GM23338 (cell line): Measurements from ENCODE around the gene ANKRD44. TPM values are rescaled to one million over a fixed set of nuclear protein-coding genes. Genes with fewer than 3 reads are reported as not detected.

Source experiments
- ATAC-seq: fragments of 200-7000 bp; cut with Tn5 transposase; 3 replicates; pipeline ENCODE4 v1.9.1; 2020
- DNase-seq: peaks from one replicate; pipeline ENCODE4 v3.0.0-alpha.2; 2015; ENCODE audit warnings: low spot score
- H2AFZ ChIP-seq: fragments of 200-600 bp; sonication (generic); 2 replicates; pipeline ENCODE4 v1.8.0; 2016; ENCODE audit warnings: antibody characterized with exemption, mild to moderate bottlenecking, moderate library complexity
- H3F3A ChIP-seq: fragments of 200-600 bp; sonication (generic); replicated peaks from 2 replicates; pipeline ENCODE4 v1.8.0; 2017; ENCODE audit warnings: antibody characterized with exemption, mixed run types, low read depth
- H3K27ac ChIP-seq: fragments of 200-600 bp; sonication (generic); 2 replicates; pipeline ENCODE4 v1.6.1; 2016; ENCODE audit warnings: low read depth
- H3K27me3 ChIP-seq: fragments of 200-600 bp; sonication (generic); 2 replicates; pipeline ENCODE4 v1.8.0; 2016; ENCODE audit warnings: mild to moderate bottlenecking, mixed run types, moderate library complexity; ENCODE audit not compliant: insufficient read depth
- H3K36me3 ChIP-seq: fragments of 200-600 bp; sonication (generic); 2 replicates; pipeline ENCODE4 v1.8.0; 2016; ENCODE audit warnings: mild to moderate bottlenecking; ENCODE audit not compliant: insufficient read depth
- H3K4me1 ChIP-seq: fragments of 200-600 bp; sonication (generic); 2 replicates; pipeline ENCODE4 v1.8.0; 2016; ENCODE audit warnings: mild to moderate bottlenecking, moderate library complexity; ENCODE audit not compliant: insufficient read depth
- H3K4me2 ChIP-seq: fragments of 200-600 bp; sonication (generic); 2 replicates; pipeline ENCODE4 v1.7.1; 2017; ENCODE audit warnings: mixed run types
- H3K4me3 ChIP-seq: fragments of 200-600 bp; sonication (generic); 2 replicates; pipeline ENCODE4 v1.6.1; 2016; ENCODE audit warnings: mixed run types
- H3K79me2 ChIP-seq: fragments of 200-600 bp; sonication (generic); replicated peaks from 2 replicates; pipeline ENCODE4 v1.8.0; 2017; ENCODE audit warnings: mild to moderate bottlenecking; ENCODE audit not compliant: insufficient read depth
- H3K9me2 ChIP-seq: fragments of 200-600 bp; sonication (generic); 2 replicates; pipeline ENCODE4 v1.8.0; 2017; ENCODE audit not compliant: insufficient read depth
- H4K20me1 ChIP-seq: fragments of 200-600 bp; sonication (generic); replicated peaks from 2 replicates; pipeline ENCODE4 v1.8.0; 2017; ENCODE audit warnings: mild to moderate bottlenecking; ENCODE audit not compliant: insufficient read depth
- H3K27ac Mint-ChIP-seq: 2 replicates; pipeline ENCODE4 v1.8.0; 2020; ENCODE audit warnings: inconsistent platforms, mild to moderate bottlenecking, moderate library complexity, mixed read lengths
- H3K27me3 Mint-ChIP-seq: 3 replicates; pipeline ENCODE4 v1.8.0; 2022; ENCODE audit warnings: low read depth, mild to moderate bottlenecking, moderate library complexity, mixed read lengths, inconsistent platforms; ENCODE audit not compliant: insufficient read depth, poor library complexity
- H3K36me3 Mint-ChIP-seq: 3 replicates; pipeline ENCODE4 v1.8.0; 2021; ENCODE audit warnings: low read depth, mild to moderate bottlenecking, inconsistent platforms, moderate library complexity, mixed read lengths
- H3K4me1 Mint-ChIP-seq: 3 replicates; pipeline ENCODE4 v1.8.0; 2020; ENCODE audit warnings: mild to moderate bottlenecking, inconsistent platforms, mixed read lengths
- H3K4me3 Mint-ChIP-seq: 3 replicates; pipeline ENCODE4 v1.8.0; 2021; ENCODE audit warnings: moderate library complexity, mild to moderate bottlenecking, inconsistent platforms, mixed read lengths
- H3K9me3 Mint-ChIP-seq: 3 replicates; pipeline ENCODE4 v1.8.0; 2020; ENCODE audit warnings: moderate library complexity, mild to moderate bottlenecking, inconsistent platforms, mixed read lengths
- CREB1 ChIP-seq: fragments of 250-450 bp; sonication (Bioruptor Pico); IDR thresholded peaks from 2 replicates; pipeline ENCODE4 v1.5.0; 2020; ENCODE audit warnings: low read depth, mild to moderate bottlenecking, moderate library complexity
- NANOG ChIP-seq: IDR thresholded peaks from 2 replicates; pipeline ENCODE4 v1.6.1; 2016; ENCODE audit warnings: antibody characterized with exemption, borderline replicate concordance
- POLR2AphosphoS5 ChIP-seq: IDR thresholded peaks from 2 replicates; pipeline ENCODE4 v1.6.1; 2016; ENCODE audit warnings: antibody characterized with exemption, low read depth
- ZNF114 ChIP-seq: fragments of 250-450 bp; sonication (Bioruptor Pico); IDR thresholded peaks from 2 replicates; pipeline ENCODE4 v1.5.0; 2020; ENCODE audit warnings: mild to moderate bottlenecking, moderate library complexity
- ZNF331 ChIP-seq: fragments of 250-450 bp; sonication (Bioruptor Pico); IDR thresholded peaks from 2 replicates; pipeline ENCODE4 v1.5.0; 2020; ENCODE audit warnings: low read depth, mild to moderate bottlenecking, moderate library complexity
- polyA plus RNA-seq: library from polyadenylated mRNA; unstranded; fragments of >200 nt; fragmentation: Nextera tagmentation; extraction: Ambion mirVana; gene quantifications from 2 replicates; pipeline ENCODE4 v1.2.1, GENCODE V29; 2016
- total RNA-seq: library from RNA; depleted of rRNA; stranded (reverse); fragments of >200 nt; shearing (Covaris generic); gene quantifications from 2 replicates; pipeline ENCODE4 v1.2.3, GENCODE V29; 2014
- TF ChIP-seq, protein P1 (sequence below), 2 experiments: fragments of 200-600 bp in 1 of 2; sonication (generic) in 1 of 2; conservative IDR thresholded peaks; 2 replicates each; pipeline versions ENCODE4 v1.5.1 to v1.6.1; 2016 to 2017; ENCODE audit warnings: antibody characterized with exemption in 2 of 2, low read depth in 2 of 2, mild to moderate bottlenecking in 2 of 2, moderate library complexity in 1 of 2
- TF ChIP-seq, protein P2 (sequence below): fragments of 250-450 bp; sonication (Bioruptor Pico); IDR thresholded peaks from 2 replicates; pipeline ENCODE4 v1.5.0; 2020; ENCODE audit warnings: mild to moderate bottlenecking, moderate library complexity

ANKRD44 gene
- total and polyA plus RNA-seq, 2 experiments from 2014 or later = 0.44 to 0.56 TPM

DNA sequence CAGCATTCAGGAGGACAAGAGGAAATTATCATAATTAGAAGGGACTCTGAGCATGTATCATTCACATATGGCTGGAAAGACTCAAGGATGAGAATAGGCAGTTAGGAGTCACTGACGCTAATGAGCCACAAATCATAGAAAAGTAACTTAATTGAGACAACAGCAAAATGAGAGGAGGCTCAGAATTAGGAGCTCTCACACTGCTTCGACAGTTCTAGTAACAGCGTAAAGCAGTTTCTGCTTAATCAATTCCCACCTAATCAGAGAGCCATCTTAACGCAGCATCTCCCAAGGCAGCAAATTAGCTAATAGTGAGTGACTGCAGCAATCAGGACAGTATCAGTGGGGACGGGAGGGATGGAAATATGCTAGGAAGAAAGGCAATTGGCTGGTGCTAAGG is 32.8 kb downstream of the ANKRD44 start:
- no peak overlapping the region for H3K4me3 Mint-ChIP-seq
- no peaks in the 10 kb centered on the region for H3K36me3 ChIP-seq
- no peak overlapping the region for H3K4me2 ChIP-seq
- ATAC-seq (no peak), DNase-seq (no peak)
- no peaks in the 10 kb centered on the region for H3K79me2 ChIP-seq
- no peaks in the 10 kb centered on the region for H3F3A ChIP-seq
- H4K20me1 ChIP-seq = no peaks in the 10 kb centered on the region
- H2AFZ ChIP-seq = no peak overlapping the region; the same call in 1 of the 2 replicates
- peaks cover 3% of the 10 kb centered on the region for H3K27me3 Mint-ChIP-seq
- H3K9me2 ChIP-seq = no peaks in the 10 kb centered on the region
- no peaks in the 10 kb centered on the region for H3K9me3 Mint-ChIP-seq
- H3K27me3 ChIP-seq = no peaks in the 10 kb centered on the region
- no peaks in the 10 kb centered on the region for H3K4me1 ChIP-seq
- TF ChIP-seq, protein P1, sequence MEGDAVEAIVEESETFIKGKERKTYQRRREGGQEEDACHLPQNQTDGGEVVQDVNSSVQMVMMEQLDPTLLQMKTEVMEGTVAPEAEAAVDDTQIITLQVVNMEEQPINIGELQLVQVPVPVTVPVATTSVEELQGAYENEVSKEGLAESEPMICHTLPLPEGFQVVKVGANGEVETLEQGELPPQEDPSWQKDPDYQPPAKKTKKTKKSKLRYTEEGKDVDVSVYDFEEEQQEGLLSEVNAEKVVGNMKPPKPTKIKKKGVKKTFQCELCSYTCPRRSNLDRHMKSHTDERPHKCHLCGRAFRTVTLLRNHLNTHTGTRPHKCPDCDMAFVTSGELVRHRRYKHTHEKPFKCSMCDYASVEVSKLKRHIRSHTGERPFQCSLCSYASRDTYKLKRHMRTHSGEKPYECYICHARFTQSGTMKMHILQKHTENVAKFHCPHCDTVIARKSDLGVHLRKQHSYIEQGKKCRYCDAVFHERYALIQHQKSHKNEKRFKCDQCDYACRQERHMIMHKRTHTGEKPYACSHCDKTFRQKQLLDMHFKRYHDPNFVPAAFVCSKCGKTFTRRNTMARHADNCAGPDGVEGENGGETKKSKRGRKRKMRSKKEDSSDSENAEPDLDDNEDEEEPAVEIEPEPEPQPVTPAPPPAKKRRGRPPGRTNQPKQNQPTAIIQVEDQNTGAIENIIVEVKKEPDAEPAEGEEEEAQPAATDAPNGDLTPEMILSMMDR (conservative IDR thresholded peaks at IDR 0.05; ENCODE audit: low read depth in 2 of 2) = no peak
- TF ChIP-seq POLR2AphosphoS5 (no peak), NANOG (no peak), ZNF114 (CRISPR knock-in tag) (no peak), CREB1 (CRISPR knock-in tag) (no peak), ZNF331 (CRISPR knock-in tag) (no peak)
- TF ChIP-seq, protein P2, sequence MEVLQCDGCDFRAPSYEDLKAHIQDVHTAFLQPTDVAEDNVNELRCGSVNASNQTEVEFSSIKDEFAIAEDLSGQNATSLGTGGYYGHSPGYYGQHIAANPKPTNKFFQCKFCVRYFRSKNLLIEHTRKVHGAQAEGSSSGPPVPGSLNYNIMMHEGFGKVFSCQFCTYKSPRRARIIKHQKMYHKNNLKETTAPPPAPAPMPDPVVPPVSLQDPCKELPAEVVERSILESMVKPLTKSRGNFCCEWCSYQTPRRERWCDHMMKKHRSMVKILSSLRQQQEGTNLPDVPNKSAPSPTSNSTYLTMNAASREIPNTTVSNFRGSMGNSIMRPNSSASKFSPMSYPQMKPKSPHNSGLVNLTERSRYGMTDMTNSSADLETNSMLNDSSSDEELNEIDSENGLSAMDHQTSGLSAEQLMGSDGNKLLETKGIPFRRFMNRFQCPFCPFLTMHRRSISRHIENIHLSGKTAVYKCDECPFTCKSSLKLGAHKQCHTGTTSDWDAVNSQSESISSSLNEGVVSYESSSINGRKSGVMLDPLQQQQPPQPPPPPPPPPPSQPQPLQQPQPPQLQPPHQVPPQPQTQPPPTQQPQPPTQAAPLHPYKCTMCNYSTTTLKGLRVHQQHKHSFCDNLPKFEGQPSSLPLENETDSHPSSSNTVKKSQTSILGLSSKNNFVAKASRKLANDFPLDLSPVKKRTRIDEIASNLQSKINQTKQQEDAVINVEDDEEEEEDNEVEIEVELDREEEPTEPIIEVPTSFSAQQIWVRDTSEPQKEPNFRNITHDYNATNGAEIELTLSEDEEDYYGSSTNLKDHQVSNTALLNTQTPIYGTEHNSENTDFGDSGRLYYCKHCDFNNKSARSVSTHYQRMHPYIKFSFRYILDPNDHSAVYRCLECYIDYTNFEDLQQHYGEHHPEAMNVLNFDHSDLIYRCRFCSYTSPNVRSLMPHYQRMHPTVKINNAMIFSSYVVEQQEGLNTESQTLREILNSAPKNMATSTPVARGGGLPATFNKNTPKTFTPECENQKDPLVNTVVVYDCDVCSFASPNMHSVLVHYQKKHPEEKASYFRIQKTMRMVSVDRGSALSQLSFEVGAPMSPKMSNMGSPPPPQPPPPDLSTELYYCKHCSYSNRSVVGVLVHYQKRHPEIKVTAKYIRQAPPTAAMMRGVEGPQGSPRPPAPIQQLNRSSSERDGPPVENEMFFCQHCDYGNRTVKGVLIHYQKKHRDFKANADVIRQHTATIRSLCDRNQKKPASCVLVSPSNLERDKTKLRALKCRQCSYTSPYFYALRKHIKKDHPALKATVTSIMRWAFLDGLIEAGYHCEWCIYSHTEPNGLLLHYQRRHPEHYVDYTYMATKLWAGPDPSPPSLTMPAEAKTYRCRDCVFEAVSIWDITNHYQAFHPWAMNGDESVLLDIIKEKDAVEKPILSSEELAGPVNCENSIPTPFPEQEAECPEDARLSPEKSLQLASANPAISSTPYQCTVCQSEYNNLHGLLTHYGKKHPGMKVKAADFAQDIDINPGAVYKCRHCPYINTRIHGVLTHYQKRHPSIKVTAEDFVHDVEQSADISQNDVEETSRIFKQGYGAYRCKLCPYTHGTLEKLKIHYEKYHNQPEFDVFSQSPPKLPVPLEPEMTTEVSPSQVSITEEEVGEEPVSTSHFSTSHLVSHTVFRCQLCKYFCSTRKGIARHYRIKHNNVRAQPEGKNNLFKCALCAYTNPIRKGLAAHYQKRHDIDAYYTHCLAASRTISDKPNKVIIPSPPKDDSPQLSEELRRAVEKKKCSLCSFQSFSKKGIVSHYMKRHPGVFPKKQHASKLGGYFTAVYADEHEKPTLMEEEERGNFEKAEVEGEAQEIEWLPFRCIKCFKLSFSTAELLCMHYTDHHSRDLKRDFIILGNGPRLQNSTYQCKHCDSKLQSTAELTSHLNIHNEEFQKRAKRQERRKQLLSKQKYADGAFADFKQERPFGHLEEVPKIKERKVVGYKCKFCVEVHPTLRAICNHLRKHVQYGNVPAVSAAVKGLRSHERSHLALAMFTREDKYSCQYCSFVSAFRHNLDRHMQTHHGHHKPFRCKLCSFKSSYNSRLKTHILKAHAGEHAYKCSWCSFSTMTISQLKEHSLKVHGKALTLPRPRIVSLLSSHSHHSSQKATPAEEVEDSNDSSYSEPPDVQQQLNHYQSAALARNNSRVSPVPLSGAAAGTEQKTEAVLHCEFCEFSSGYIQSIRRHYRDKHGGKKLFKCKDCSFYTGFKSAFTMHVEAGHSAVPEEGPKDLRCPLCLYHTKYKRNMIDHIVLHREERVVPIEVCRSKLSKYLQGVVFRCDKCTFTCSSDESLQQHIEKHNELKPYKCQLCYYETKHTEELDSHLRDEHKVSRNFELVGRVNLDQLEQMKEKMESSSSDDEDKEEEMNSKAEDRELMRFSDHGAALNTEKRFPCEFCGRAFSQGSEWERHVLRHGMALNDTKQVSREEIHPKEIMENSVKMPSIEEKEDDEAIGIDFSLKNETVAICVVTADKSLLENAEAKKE = no peak
- no peak overlapping the region for H3K4me3 ChIP-seq
- H3K4me1 Mint-ChIP-seq = peaks cover 4% of the 10 kb centered on the region; the same call in 1 of the 3 replicates
- H3K27ac ChIP-seq = no peak overlapping the region
- no peaks in the 10 kb centered on the region for H3K36me3 Mint-ChIP-seq
- no peak overlapping the region for H3K27ac Mint-ChIP-seq
